Common myeloid progenitor, CD34-positive (primary cell): Measurements from ENCODE around the gene PRSS38.

Source experiments
- CTCF ChIA-PET: fragments of 350-600 bp; sonication (Branson Sonifier 250); formaldehyde crosslinking; loops from one replicate; lab custom pipeline; 2021; ENCODE audit warnings: antibody characterized with exemption; lab: Charles Lee
- POLR2A ChIA-PET: fragments of 350-600 bp; sonication (Branson Sonifier 250); formaldehyde crosslinking; loops from one replicate; lab custom pipeline; 2021; ENCODE audit warnings: antibody characterized with exemption; lab: Charles Lee
- DNase-seq, 3 donors: peaks; one replicate each; pipeline versions ENCODE4 v3.0.0 to v3.0.0-alpha.2; 2013
- H3K27ac ChIP-seq, 2 experiments: 1 replicate in 1 of 2; 2 replicates in 1 of 2; pipeline ENCODE4 v1.7.0; 2013; ENCODE audit warnings: inconsistent platforms in 2 of 2, low read length in 2 of 2, mild to moderate bottlenecking in 2 of 2, low read depth in 1 of 2, moderate library complexity in 1 of 2; ENCODE audit not compliant: severe bottlenecking in 2 of 2, insufficient read depth in 1 of 2, poor library complexity in 1 of 2
- H3K27me3 ChIP-seq, 5 experiments: replicated peaks in 2 of 5; 1 replicate in 3 of 5; 2 replicates in 2 of 5; pipeline versions ENCODE4 v1.6.1 to v1.7.0; 2013; ENCODE audit warnings: low read length in 4 of 5, mild to moderate bottlenecking in 2 of 5, moderate library complexity in 2 of 5, inconsistent platforms in 1 of 5; ENCODE audit not compliant: insufficient read depth in 5 of 5, control insufficient read depth in 4 of 5
- H3K36me3 ChIP-seq, 4 experiments: 1 replicate in 2 of 4; 2 replicates in 2 of 4; pipeline versions ENCODE4 v1.6.1 to v1.7.0; 2013; ENCODE audit warnings: low read length in 3 of 4, control low read depth in 1 of 4, mild to moderate bottlenecking in 1 of 4; ENCODE audit not compliant: control insufficient read depth in 4 of 4, insufficient read depth in 4 of 4
- H3K4me1 ChIP-seq, 4 experiments: 1 replicate in 3 of 4; 2 replicates in 1 of 4; pipeline versions ENCODE4 v1.6.1 to v1.7.1; 2013; ENCODE audit warnings: low read length in 3 of 4, mild to moderate bottlenecking in 3 of 4, control low read depth in 1 of 4, inconsistent platforms in 1 of 4, moderate library complexity in 1 of 4; ENCODE audit not compliant: control insufficient read depth in 4 of 4, insufficient read depth in 4 of 4; ENCODE audit errors: control extremely low read depth in 1 of 4
- H3K4me3 ChIP-seq, 7 experiments: 1 replicate in 4 of 7; 2 replicates in 3 of 7; pipeline versions ENCODE4 v1.5.1 to v1.7.0; 2013; ENCODE audit warnings: mild to moderate bottlenecking in 7 of 7, low read length in 6 of 7, moderate library complexity in 6 of 7, inconsistent platforms in 2 of 7, low read depth in 2 of 7, control low read depth in 1 of 7; ENCODE audit not compliant: insufficient read depth in 4 of 7, control insufficient read depth in 1 of 7; ENCODE audit errors: extremely low read depth in 1 of 7
- H3K9me3 ChIP-seq, 5 experiments: 1 replicate in 4 of 5; 2 replicates in 1 of 5; pipeline versions ENCODE4 v1.6.1 to v1.7.1; 2013; ENCODE audit warnings: low read length in 4 of 5, mild to moderate bottlenecking in 2 of 5, inconsistent platforms in 1 of 5, low read depth in 1 of 5, moderate library complexity in 1 of 5; ENCODE audit not compliant: control insufficient read depth in 4 of 5, insufficient read depth in 2 of 5; ENCODE audit errors: control extremely low read depth in 1 of 5
- WGBS: methylation state at CpG from one replicate; pipeline ENCODE4 v1.1.5; 2013; ENCODE audit not compliant: insufficient coverage; 5-methylcytosine and 5-hydroxymethylcytosine counted together

The PRSS38 gene

DNA sequence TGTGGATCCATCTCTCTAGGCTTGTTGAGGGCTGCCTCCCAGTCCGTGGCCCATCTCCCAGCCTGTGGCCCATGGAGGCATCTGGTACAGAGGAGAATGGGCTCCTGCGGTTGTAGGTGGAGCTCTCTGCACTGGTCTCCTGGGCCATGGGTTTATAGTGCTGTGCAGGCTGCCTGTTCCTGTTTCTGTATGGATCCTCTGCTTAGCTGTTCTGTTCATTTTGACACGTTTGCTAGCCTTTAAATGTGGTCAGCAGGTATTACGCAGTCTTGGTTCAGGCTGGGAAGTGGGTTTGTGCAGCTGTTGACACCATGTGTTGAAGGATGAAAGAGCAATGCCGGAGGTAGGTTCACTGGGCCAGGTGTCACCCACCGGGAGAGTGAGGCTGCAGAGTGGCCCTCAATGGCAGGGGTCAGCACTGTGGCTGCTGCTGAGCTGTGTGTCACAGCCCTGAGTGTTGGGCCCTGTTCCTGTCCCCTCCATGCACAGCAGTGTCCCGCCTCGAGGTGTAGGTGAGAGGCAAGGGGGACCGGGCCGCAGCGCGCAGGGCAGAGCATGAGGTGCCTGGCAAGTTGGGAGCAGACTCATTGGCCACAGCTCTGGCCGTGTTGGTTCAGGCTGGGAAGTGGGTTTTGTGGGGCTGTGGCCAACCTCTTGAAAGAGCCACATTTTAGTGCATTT, 41.3 kb upstream of the PRSS38 start:
- 99% methylated on average over 11 of the region's 13 CpGs for WGBS
- Histone ChIP-seq H3K27ac (no peak overlapping the region), H3K4me3 (no peak overlapping the region), H3K4me1 (no peaks in the 10 kb centered on the region), H3K36me3 (peaks cover 9 to 36% (median 27%) of the 10 kb centered on the region in 4 experiments), H3K27me3 (no peaks in the 10 kb centered on the region), H3K9me3 (no peaks in the 10 kb centered on the region)
- CTCF ChIA-PET: interaction anchor here (3.8 kb wide), 1 partner anchor 12 kb away, joined by 15 read pairs; no protein-coding TSS in a partner anchor
- POLR2A ChIA-PET: no interaction called here
- no peak for DNase-seq

DNA sequence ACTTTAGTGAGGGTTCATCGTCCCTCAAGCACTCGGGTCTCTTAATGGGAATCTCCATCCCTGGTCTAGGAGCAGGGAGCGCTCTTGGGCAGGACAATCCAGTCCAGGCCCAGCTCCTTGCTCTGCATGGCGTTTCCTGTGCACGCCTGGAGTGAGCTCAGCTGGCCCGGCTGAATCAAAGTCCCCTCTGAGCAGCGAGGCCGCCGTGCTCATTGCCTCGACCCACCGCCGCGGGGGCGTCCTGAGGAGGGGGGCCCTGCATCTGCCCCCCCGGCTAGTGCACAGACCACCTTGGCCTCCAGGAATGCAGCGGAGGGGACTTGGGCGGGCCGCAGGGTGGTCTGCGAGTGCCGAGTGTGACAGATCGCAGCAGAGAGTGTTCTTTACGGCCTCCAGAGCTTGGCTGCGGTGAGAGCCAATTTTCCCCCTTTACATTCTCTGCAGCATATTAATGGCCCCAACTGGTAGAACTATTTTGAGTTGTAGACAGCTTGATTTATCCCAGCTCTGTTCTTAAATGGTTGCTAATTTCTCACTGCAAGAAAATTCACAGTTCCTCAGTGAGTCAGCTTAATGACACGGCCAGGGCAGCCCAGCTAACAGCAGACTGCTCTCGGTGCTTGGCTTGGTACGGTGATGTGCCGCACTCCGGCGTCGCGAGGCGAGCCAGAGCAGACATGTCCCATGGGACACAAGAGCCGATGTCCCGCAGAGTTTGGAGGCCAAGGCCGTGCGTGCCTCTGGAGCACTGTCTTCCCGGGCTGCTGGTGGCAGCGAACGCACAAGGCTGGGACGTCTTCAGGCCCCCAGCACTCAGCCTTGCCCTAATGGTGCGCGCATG, 40.4 kb upstream of the PRSS38 start:
- Histone ChIP-seq H3K4me1 (no peaks in the 10 kb centered on the region), H3K4me3 (no peak overlapping the region), H3K27me3 (no peaks in the 10 kb centered on the region), H3K9me3 (no peaks in the 10 kb centered on the region), H3K27ac (no peak overlapping the region), H3K36me3 (peaks cover 7 to 29% (median 24%) of the 10 kb centered on the region in 4 experiments)
- DNase-seq: no peak
- ChIA-PET CTCF (interaction anchor here (1.0 to 3.8 kb wide), 4 partner anchors 8 to 171 kb away, joined by 3 to 15 read pairs (median 4); no protein-coding TSS in a partner anchor), POLR2A (no interaction called here)
- WGBS: 95% methylated on average over 40 of the region's 42 CpGs

DNA sequence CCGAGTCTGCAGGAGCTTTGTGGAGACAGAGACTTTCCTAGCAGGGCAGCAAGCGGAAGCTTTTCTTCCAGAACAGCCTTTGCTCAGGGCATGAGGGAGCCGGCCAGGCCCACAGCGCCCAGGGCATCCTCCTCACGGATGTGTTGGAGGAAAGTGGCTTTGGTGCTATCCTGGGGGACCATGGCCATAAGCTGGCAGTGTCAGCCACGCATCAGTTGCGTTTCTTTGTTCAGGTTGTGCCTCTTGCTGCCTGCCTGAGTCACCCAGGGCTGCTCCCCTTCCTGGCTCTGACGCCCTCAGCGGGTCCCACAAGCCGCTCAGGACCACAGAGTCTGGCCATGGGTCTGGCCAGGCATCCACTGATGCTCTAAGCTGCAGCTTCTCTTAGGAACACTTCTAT, 39.6 kb upstream of the PRSS38 start:
- ChIA-PET CTCF (interaction anchor here (1.0 to 3.8 kb wide), 4 partner anchors 9 to 170 kb away, joined by 3 to 15 read pairs (median 4); no protein-coding TSS in a partner anchor), POLR2A (no interaction called here)
- 96% methylated on average over 10 of the region's 10 CpGs for WGBS
- Histone ChIP-seq H3K9me3 (no peaks in the 10 kb centered on the region), H3K27ac (no peak overlapping the region), H3K27me3 (no peaks in the 10 kb centered on the region), H3K4me1 (no peaks in the 10 kb centered on the region), H3K36me3 (peaks cover 7 to 27% (median 19%) of the 10 kb centered on the region in 4 experiments), H3K4me3 (no peak overlapping the region)
- no peak for DNase-seq

- ChIA-PET POLR2A (no interaction called here), CTCF (interaction anchor here (1.0 to 1.2 kb wide), 2 partner anchors 10 to 170 kb away, joined by 3 to 4 read pairs; no protein-coding TSS in a partner anchor)
- Histone ChIP-seq H3K4me3 (no peak overlapping the region), H3K36me3 (peaks cover 7 to 32% (median 18%) of the 10 kb centered on the region in 4 experiments), H3K27ac (no peak overlapping the region), H3K9me3 (no peaks in the 10 kb centered on the region), H3K27me3 (no peaks in the 10 kb centered on the region), H3K4me1 (no peaks in the 10 kb centered on the region)
- DNase-seq: no peak
- WGBS: 93% methylated on average over 7 of the region's 7 CpGs
Measured at GRCh38 chr1:227776331-227776771, 39.1 kb upstream of the PRSS38 start.

DNA sequence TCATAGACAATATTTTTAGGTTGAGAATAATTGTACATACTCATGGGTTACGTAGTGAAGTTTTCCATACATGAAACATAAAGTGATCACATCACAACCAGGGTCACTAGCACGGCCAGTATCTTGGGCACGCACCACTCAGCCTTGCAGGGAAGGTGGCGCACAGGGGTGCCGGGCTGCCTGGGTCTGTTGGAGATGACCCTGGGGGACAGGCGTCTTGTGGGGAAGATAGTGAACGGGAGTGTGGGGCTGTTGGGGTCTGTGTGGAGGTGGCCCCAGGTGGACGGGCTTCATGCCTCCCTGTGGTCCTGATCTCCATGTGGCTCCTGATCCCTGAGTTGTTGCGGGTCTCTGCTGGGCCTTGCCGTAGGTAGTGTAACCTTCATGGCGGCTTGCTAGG, 38.3 kb upstream of the PRSS38 start:
- Histone ChIP-seq H3K4me3 (no peak overlapping the region), H3K4me1 (no peaks in the 10 kb centered on the region), H3K27me3 (no peaks in the 10 kb centered on the region), H3K9me3 (no peaks in the 10 kb centered on the region), H3K36me3 (peaks cover 7 to 29% (median 18%) of the 10 kb centered on the region in 4 experiments), H3K27ac (no peak overlapping the region)
- WGBS: 94% methylated on average over 9 of the region's 11 CpGs
- DNase-seq: no peak
- ChIA-PET POLR2A (no interaction called here), CTCF (no interaction called here)

GRCh38 chr1:227777646-227778045, 37.8 kb upstream of the PRSS38 start:
- H3K27me3 ChIP-seq: no peaks in the 10 kb centered on the region
- no peaks in the 10 kb centered on the region for H3K4me1 ChIP-seq
- no peaks in the 10 kb centered on the region for H3K9me3 ChIP-seq
- H3K27ac ChIP-seq: no peak overlapping the region
- no peak for DNase-seq
- H3K4me3 ChIP-seq: no peak overlapping the region
- CTCF ChIA-PET: no interaction called here
- peaks cover 7 to 30% (median 18%) of the 10 kb centered on the region in 4 experiments for H3K36me3 ChIP-seq
- WGBS: no CpG with 5 or more reads among the region's 4 CpGs
- POLR2A ChIA-PET: no interaction called here
